Keratinocyte (primary cell): ENCODE results near the gene RARA. TPM values are rescaled to one million over a fixed set of nuclear protein-coding genes. Genes with fewer than 3 reads are reported as not detected.

Experiments
- DNase-seq: peaks from one replicate; pipeline ENCODE4 v3.0.0-alpha.2; 2011; ENCODE audit warnings: low read depth, missing footprints, low spot score
- FAIRE-seq: peaks from 2 replicates; lab custom pipeline; 2011; peaks lifted over from hg19 to GRCh38; lab: Jason Lieb, UNC
- H2AFZ ChIP-seq: 2 replicates; pipeline ENCODE4 v1.6.0; 2012; ENCODE audit warnings: low read length, control low read depth, inconsistent platforms; ENCODE audit not compliant: control insufficient read depth
- H3K27ac ChIP-seq: 2 replicates; pipeline ENCODE4 v1.5.1; 2011; ENCODE audit warnings: low read length; ENCODE audit not compliant: control insufficient read depth, insufficient read depth
- H3K27me3 ChIP-seq: 3 replicates; pipeline ENCODE4 v1.6.0; 2011; ENCODE audit warnings: low read length; ENCODE audit not compliant: control insufficient read depth, insufficient read depth; ENCODE audit errors: extremely low read depth
- H3K36me3 ChIP-seq, 2 experiments: 2 replicates in 1 of 2; 3 replicates in 1 of 2; pipeline ENCODE4 v1.5.1; 2011; ENCODE audit warnings: low read length in 2 of 2, mild to moderate bottlenecking in 1 of 2; ENCODE audit not compliant: control insufficient read depth in 2 of 2, insufficient read depth in 2 of 2; ENCODE audit errors: extremely low read depth in 1 of 2
- H3K4me1 ChIP-seq: 3 replicates; pipeline ENCODE4 v1.5.1; 2011; ENCODE audit warnings: low read length; ENCODE audit not compliant: control insufficient read depth, insufficient read depth; ENCODE audit errors: extremely low read depth
- H3K4me2 ChIP-seq: 3 replicates; pipeline ENCODE4 v1.6.0; 2011; ENCODE audit warnings: low read depth, low read length; ENCODE audit not compliant: control insufficient read depth, insufficient read depth; ENCODE audit errors: extremely low read depth
- H3K4me3 ChIP-seq, 3 experiments: fragments of 200-600 bp in 1 of 3; sonication (generic) in 1 of 3; 2 replicates in 2 of 3; 3 replicates in 1 of 3; pipeline ENCODE4 v1.5.1; 2011 to 2016; ENCODE audit warnings: low read length in 3 of 3, mild to moderate bottlenecking in 3 of 3, control low read depth in 2 of 3, inconsistent platforms in 1 of 3, low read depth in 1 of 3, mixed read lengths in 1 of 3, mixed run types in 1 of 3, moderate library complexity in 1 of 3; ENCODE audit not compliant: control insufficient read depth in 2 of 3, insufficient read depth in 2 of 3; ENCODE audit errors: extremely low read depth in 1 of 3
- H3K79me2 ChIP-seq: 2 replicates; pipeline ENCODE4 v1.6.0; 2012; ENCODE audit warnings: low read length; ENCODE audit not compliant: control insufficient read depth, insufficient read depth
- H3K9ac ChIP-seq: 3 replicates; pipeline ENCODE4 v1.6.0; 2011; ENCODE audit warnings: low read length; ENCODE audit not compliant: control insufficient read depth, insufficient read depth; ENCODE audit errors: extremely low read depth
- H3K9me1 ChIP-seq: 3 replicates; pipeline ENCODE4 v1.6.0; 2011; ENCODE audit warnings: low read length; ENCODE audit not compliant: control insufficient read depth, insufficient read depth; ENCODE audit errors: extremely low read depth
- H3K9me3 ChIP-seq: 2 replicates; pipeline ENCODE4 v1.5.1; 2012; ENCODE audit warnings: low read depth, low read length; ENCODE audit not compliant: control insufficient read depth
- H4K20me1 ChIP-seq: 3 replicates; pipeline ENCODE4 v1.6.0; 2011; ENCODE audit warnings: low read length; ENCODE audit not compliant: control insufficient read depth, insufficient read depth; ENCODE audit errors: extremely low read depth
- EZH2 ChIP-seq: IDR thresholded peaks from one replicate; pipeline ENCODE4 v1.6.1; 2012; ENCODE audit warnings: inconsistent platforms, mild to moderate bottlenecking, low read length, moderate library complexity
- dilution Hi-C: fragments of 300-500 bp; cut with MboI; formaldehyde crosslinking; loops from one replicate; pipeline ENCODE4 v1.7.0; 2020; ENCODE audit warnings: low sequenced_read_pairs; ENCODE audit not compliant: extremely low pct_ligation_motif_present
- polyA plus RNA-seq, 5 experiments: library from polyadenylated mRNA; depleted of rRNA in 3 of 5; stranded (reverse) in 3 of 5; stranded (forward) in 1 of 5; unstranded in 1 of 5; fragments of >200 nt; gene quantifications; 1 replicate in 1 of 5; 2 replicates in 3 of 5; 3 replicates in 1 of 5; pipeline versions ENCODE4 v1.2.1 to v1.2.3, GENCODE V29; 2011 to 2012; ENCODE audit warnings: missing spikeins in 2 of 5, low read depth in 1 of 5, low replicate concordance in 1 of 5
- TF ChIP-seq, protein P1 (sequence below), 3 experiments: IDR thresholded peaks in 1 of 3; conservative IDR thresholded peaks in 1 of 3; optimal IDR thresholded peaks in 1 of 3; 2 replicates in 2 of 3; 3 replicates in 1 of 3; pipeline versions ENCODE3 to v1.5.1; 2011; ENCODE audit warnings: low read length in 3 of 3, mild to moderate bottlenecking in 3 of 3, moderate library complexity in 2 of 3, control low read depth in 1 of 3, inconsistent platforms in 1 of 3; ENCODE audit not compliant: insufficient read depth in 2 of 3; ENCODE audit errors: extremely low read depth in 1 of 3

The RARA gene
- polyA plus RNA-seq, 1 donor (not counting 4 experiments of a cell fraction or from before 2014, with no cell fraction given), result 3.8 TPM

- no peak for DNase-seq
- H3K4me2 ChIP-seq, result no peak overlapping the region
- H3K27me3 ChIP-seq, result no peaks in the 10 kb centered on the region
- dilution Hi-C loops, result no loop called here
- peaks cover 33% of the 10 kb centered on the region for H3K4me1 ChIP-seq
- TF ChIP-seq EZH2, result no peak
- TF ChIP-seq, protein P1, sequence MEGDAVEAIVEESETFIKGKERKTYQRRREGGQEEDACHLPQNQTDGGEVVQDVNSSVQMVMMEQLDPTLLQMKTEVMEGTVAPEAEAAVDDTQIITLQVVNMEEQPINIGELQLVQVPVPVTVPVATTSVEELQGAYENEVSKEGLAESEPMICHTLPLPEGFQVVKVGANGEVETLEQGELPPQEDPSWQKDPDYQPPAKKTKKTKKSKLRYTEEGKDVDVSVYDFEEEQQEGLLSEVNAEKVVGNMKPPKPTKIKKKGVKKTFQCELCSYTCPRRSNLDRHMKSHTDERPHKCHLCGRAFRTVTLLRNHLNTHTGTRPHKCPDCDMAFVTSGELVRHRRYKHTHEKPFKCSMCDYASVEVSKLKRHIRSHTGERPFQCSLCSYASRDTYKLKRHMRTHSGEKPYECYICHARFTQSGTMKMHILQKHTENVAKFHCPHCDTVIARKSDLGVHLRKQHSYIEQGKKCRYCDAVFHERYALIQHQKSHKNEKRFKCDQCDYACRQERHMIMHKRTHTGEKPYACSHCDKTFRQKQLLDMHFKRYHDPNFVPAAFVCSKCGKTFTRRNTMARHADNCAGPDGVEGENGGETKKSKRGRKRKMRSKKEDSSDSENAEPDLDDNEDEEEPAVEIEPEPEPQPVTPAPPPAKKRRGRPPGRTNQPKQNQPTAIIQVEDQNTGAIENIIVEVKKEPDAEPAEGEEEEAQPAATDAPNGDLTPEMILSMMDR (optimal IDR thresholded peaks at IDR 0.05 in 1 of 3, IDR thresholded peaks at IDR 0.05 in 1 of 3, conservative IDR thresholded peaks at IDR 0.05 in 1 of 3; ENCODE audit: extremely low read depth in 1 of 3, insufficient read depth in 2 of 3, low read length in 3 of 3), result no peak
- H2AFZ ChIP-seq, result no peak overlapping the region
- no peak overlapping the region for H3K9ac ChIP-seq
- peaks cover 7 to 12% of the 10 kb centered on the region in 2 experiments for H3K36me3 ChIP-seq
- H4K20me1 ChIP-seq, result peaks cover 15% of the 10 kb centered on the region
- peaks cover 2% of the 10 kb centered on the region for H3K9me1 ChIP-seq
- H3K9me3 ChIP-seq, result no peaks in the 10 kb centered on the region
- no peak overlapping the region for H3K4me3 ChIP-seq
- H3K79me2 ChIP-seq, result peaks cover 94% of the 10 kb centered on the region
- FAIRE-seq, result no peak
- no peak overlapping the region for H3K27ac ChIP-seq
Measured at GRCh38 chr17:40327244-40327729, 18.3 kb downstream of the RARA start.

DNA sequence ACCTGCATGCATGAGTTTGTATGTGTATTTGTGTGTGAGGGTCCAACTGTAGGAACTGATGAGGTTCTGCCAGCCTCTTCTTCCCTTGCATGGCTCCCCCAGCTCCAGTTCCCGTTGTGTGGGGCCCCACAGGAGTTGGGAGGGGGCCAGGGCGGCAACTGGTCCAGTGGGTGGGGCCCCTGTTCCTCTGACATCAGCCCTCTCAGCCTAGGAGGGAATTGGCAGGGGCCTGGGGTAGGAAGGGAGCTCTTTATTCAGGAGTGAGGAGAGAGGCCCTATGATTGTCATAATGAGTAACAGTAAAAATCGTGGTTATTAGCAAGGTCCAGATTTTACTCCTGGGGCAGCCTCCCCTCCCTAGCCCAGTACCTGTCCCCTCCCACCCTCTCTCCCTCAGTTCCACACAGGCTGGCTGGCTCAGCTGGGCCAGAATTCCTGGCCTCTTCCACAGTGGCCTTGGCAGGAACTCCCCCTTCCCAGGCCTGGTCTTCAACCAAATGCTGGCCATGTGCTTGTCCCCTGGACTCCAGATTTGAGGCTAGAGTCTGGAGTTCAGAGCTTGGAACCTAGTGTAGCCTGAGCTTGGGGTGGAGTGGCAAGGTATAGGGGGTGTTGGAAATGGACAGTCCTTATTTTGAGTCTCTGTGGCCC is 18.9 kb downstream of the RARA start:
- no peak for TF ChIP-seq EZH2
- TF ChIP-seq, protein P1 (optimal IDR thresholded peaks at IDR 0.05 in 1 of 3, IDR thresholded peaks at IDR 0.05 in 1 of 3, conservative IDR thresholded peaks at IDR 0.05 in 1 of 3; ENCODE audit: extremely low read depth in 1 of 3, insufficient read depth in 2 of 3, low read length in 3 of 3), result no peak
- H3K27ac ChIP-seq, result no peak overlapping the region
- DNase-seq (no peak), FAIRE-seq (no peak)
- no peak overlapping the region for H3K4me2 ChIP-seq
- H3K27me3 ChIP-seq, result no peaks in the 10 kb centered on the region
- peaks cover 15% of the 10 kb centered on the region for H4K20me1 ChIP-seq
- peaks cover 2% of the 10 kb centered on the region for H3K9me1 ChIP-seq
- peaks cover 91% of the 10 kb centered on the region for H3K79me2 ChIP-seq
- dilution Hi-C loops, result no loop called here
- H3K4me3 ChIP-seq, result no peak overlapping the region
- H3K36me3 ChIP-seq, result peaks cover 7 to 12% of the 10 kb centered on the region in 2 experiments
- H2AFZ ChIP-seq, result no peak overlapping the region
- H3K4me1 ChIP-seq, result peaks cover 27% of the 10 kb centered on the region
- no peak overlapping the region for H3K9ac ChIP-seq
- no peaks in the 10 kb centered on the region for H3K9me3 ChIP-seq
